22Rv1 (cell line): ENCODE measurements around the gene AUTS2.

Experiments
- ZFX ChIP-seq: fragments of 450-650 bp; IDR thresholded peaks from 2 replicates; pipeline ENCODE4 v1.6.1; 2017; ENCODE audit warnings: antibody characterized with exemption, borderline replicate concordance
- TF ChIP-seq, protein P1 (sequence below): fragments of 450-650 bp; IDR thresholded peaks from 2 replicates; pipeline ENCODE4 v1.5.1; 2017; ENCODE audit warnings: mild to moderate bottlenecking

DNA sequence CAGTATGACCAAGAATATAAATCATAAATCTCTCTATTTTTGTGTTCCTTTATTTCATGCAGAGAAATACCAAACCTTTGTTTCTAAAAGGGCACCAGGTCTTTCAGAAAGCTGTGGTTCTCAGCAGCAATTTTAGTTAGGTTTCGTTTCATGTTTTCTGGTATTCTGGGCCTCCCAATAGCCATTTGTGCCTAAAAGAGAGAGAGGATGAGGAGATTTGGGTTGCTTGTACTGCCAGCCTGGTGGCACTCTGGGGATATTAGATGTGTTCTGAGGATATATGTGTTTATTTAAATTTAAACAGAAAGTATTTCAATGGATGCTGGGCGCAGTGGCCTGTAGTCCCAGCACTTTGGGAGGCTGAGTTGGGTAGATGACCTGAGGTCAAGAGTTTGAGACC is 471.7 kb downstream of the AUTS2 start:
- TF ChIP-seq, protein P1, sequence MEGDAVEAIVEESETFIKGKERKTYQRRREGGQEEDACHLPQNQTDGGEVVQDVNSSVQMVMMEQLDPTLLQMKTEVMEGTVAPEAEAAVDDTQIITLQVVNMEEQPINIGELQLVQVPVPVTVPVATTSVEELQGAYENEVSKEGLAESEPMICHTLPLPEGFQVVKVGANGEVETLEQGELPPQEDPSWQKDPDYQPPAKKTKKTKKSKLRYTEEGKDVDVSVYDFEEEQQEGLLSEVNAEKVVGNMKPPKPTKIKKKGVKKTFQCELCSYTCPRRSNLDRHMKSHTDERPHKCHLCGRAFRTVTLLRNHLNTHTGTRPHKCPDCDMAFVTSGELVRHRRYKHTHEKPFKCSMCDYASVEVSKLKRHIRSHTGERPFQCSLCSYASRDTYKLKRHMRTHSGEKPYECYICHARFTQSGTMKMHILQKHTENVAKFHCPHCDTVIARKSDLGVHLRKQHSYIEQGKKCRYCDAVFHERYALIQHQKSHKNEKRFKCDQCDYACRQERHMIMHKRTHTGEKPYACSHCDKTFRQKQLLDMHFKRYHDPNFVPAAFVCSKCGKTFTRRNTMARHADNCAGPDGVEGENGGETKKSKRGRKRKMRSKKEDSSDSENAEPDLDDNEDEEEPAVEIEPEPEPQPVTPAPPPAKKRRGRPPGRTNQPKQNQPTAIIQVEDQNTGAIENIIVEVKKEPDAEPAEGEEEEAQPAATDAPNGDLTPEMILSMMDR, result no peak
- no peak for TF ChIP-seq ZFX
